Superior temporal gyrus (tissue), 1 donor: ENCODE results near the gene SETDB1.

ENCODE experiments used
- DNase-seq: peaks from one replicate; pipeline ENCODE4 v3.0.0-alpha.2; 2016; ENCODE audit errors: extremely low spot score

SETDB1 gene

DNA sequence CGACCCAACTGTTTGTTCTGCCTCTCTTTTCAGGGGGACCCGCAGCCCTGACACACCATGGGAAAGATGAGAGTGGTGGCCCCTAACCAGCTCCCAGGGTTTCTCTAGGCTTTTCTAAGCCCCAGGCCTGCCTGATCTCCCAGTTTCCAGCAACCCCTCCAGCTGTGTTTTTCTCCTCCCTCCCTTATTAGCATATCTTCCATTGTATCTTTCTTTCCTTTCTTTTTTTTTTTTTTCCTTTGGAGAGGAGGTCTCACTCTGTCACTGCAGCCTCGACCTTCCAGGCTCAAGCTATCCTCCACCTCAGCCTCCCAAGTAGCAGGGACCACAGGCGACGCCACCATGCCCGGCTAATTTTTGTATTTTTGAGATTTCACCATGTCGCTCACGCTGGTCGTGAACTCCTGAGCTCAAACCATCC, 50.2 kb downstream of the SETDB1 start:
- DNase-seq, result no peak

DNA sequence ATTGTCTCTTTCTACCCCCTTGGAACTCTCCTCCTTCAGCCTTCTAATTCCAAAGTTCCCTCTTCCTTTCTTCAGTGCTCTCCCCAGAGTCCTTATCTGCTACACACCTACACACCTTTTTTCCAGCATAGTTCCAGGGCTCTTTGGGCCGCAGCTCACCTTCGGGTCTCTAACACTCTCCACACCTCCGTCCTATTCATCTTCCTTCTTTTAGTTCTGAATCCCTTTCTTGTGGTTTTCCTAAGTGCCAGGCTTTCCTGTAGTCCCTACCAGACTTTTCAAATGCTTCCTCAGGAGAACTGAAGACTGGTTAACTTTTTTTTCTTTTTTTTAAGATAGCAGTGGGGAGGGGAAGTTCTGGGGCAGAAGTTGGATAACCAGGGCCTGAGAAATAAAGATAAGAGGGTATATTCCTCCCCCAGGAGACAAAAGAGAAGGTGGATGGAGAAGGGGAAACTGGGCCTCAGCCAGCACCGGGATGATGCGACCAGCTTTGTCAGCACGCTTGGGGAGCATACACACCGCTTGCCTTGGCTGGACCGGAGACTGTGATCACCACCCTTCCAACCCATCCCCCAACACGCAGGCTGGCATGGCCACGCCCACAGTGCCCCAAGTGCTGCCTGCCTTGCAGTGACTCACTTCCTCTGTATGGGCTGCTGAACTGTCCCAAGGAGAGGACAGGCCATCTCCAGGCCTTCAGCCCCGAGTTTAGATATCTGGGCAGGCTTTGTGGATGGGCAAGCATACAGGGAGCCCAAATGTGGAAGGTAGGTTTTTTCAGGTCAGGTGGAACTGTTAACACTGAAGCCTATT, 50.9 kb downstream of the SETDB1 start:
- DNase-seq, result peak; percentile 80

DNA sequence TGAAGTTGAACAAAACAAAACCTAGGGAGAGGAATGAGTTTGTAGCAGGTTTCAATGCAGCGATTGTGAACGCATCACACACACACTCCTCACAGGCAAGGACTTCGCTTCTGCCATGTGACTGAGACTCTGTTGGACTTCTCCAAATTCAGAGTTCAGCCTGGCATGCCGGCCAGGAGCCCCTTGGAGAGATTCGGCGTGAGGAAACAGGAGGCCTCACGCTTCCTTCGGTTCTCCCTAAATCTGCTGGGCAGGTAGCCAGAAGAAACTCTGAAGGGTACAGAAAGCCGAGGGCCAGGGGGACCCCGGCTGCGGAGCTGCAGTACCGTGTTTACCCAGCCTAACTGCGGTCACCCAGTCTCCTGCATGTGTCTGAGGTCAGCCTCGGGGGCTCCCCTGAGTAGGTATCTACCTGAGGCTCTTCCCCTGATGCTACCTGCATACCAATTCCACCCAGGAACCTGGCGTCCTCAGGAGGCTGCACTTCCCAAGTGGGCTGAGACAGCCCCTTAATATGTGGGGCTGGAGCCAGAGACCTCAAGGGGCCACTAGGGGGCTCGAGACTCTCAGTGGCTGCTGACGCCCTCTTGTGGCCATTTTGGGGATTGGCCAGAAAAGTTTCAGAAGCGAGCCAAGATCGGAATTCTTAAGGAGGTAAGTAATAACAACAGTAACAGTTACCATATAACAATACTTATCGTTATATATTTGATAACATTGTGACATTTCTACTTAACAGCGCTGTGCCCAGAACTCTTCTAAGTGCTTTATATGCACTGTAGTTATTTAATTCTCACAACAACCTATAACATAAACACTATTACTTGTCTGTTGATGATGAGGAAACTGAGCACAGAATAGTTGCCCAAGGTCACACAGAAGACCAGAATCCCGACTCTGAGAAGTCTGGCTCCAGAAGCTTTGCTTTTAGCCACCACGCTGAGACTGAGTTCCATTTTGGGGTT, 53.2 kb downstream of the SETDB1 start:
- peak; percentile 98 for DNase-seq

DNA sequence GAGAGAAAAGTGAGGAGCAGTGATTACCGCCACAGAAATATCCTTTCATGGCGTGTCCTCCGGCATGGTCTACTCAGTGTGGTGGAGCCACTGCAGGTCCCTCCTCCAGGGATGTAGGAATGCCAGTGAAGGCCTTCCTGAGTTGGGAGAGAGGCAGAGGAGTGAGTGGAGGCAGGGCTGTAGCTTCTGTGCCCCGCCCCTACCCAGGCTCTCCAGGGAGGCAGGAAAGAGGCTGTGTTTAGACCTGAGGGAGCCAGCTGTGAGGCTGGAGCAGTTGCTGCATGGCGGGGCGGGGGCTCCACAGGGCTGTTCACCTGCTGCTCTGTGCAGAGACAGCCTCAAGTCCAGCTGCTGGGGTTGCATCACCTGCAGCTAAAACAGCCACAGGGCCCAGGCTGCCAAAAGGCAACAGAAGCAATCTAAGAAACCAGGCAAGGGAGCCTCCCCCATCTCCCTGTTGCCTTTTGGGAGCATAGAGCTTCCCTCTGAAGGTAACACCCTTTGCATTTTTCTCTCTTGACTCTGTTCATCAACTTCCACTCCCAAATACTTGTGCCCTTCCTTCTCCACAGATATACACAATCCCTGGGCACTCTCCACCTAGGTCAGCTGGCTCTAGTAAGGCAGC, 55.1 kb downstream of the SETDB1 start:
- DNase-seq, result no peak

DNA sequence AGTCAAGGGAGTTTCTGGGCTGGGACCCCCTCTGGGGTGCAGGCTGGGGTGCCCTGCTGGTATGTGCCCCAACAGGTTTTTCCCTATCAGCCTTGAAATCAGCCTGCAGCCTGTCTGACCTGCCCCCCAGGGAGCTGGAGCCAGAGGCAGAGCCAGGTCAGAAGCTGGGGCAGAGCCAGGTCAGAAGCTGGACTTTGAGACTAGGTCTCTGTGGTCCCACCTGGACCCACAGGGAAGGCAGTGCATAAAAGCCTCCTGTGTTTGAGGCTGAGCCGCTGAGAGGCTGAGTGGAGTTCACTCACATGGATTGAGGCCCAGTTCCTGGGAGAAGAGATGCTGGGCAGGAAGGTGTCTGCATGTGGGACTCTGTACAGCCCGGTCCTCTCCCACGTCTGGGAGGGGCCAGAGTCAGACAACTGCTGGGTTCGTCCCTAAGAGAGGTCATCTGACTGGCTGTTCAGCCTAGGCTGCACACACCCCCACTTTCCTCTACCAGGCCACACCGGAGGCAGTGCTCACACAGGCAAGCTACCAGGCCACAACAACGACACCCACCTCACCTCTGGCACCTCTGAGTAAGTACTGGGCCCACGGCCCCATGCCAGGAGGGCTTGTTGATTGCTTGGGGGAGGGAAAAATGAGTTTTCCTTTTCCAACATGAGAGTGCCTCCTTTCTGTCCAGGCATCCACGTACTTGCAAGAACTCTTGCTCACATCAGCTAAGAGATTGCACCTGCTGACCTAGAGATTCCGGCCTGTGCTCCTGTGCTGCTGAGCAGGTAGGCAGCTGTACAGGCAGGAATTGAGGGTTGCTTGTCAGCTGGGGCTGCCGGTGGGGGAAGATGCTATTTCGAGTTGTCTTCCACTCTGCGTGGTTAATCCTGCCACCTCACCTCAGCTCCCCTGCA, 55.9 kb downstream of the SETDB1 start, which contains the start of gene ANXA9:
Gene ANXA9 (plus strand): TSS at position 488 of the 908 bp plus-strand sequence. CDS start 814 bp downstream, outside the sequence.
- DNase-seq, result no peak

DNA sequence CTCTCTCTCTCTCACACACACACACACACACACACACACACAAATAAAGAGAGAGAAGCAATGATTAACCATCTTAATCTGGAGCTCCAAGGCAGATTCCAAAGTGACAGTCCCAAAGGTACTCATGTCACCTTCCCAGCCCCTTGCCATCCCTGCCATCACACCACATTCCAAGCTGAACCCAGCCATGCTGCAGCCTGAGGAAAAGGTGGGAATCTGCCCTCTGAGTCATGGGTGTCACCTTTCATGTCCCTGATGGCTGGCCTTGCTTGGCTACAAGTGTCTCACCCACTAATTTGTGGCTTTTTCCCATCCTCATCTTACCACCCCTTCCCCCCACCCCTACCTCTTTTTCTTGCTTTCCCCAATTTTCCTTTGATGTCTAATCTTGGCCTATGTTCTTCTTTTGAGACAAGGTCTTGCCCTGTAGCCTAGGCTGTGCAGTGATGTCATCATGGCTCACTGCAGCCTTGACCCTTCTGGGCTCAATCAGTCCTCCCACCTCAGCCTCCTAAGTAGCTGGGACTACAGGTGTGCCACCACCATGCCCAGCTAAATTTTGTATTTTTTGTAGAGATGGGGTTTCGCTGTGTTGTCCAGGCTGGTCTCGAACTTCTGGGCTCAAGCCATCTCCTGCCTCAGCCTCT, 59.1 kb downstream of the SETDB1 start:
- no peak for DNase-seq

DNA sequence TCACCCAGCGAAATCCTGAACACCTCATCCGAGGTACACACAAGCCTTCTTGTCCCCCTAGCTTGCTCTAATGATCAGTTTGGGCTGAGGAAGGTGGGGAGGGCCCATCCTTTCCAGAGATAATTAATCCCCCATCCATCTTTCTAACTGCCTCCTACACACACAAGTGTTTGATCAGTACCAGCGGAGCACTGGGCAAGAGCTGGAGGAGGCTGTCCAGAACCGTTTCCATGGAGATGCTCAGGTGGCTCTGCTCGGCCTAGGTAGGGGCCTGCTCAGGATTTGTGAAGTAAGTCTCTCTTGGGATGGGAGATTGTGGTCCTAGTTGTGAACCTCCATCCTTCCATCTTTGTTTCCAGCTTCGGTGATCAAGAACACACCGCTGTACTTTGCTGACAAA, 61.8 kb downstream of the SETDB1 start:
- no peak for DNase-seq

DNA sequence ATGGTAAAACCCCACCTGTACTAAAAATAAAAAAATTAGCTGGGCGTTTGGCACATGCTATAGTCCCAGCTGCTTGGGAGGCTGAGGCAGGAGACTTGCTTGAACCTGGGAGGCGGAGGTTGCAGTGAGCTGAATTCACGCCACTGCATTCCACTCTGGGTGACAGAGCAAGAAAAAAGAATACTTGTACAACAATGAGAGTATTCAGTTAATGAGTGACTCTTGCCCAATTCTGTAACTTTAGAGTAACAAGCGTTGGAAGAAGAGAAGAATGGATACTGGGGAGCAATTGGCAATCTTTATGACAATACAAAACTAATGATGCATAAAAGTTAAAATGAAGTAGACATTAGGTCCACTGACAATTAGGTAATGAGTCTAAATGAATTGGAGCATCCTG, 66.5 kb downstream of the SETDB1 start:
- no peak for DNase-seq

DNA sequence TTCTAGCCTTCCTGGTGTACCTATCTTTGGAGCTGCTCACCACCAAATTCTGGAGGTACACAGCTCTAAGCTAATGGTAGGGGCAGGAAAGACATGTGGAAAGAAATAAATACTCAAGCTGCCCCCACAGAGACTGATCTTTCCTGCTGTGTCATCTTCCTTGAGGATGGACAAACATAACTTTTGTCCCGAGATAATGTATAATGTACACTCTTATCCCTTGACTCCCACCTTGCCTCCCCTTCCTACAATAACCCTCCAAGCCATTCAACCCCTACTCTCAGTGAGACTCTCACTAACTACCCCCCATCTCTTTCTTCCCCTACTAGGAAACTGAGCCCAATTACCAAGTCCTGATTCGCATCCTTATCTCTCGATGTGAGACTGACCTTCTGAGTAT, 68.1 kb downstream of the SETDB1 start:
- no peak for DNase-seq

DNA sequence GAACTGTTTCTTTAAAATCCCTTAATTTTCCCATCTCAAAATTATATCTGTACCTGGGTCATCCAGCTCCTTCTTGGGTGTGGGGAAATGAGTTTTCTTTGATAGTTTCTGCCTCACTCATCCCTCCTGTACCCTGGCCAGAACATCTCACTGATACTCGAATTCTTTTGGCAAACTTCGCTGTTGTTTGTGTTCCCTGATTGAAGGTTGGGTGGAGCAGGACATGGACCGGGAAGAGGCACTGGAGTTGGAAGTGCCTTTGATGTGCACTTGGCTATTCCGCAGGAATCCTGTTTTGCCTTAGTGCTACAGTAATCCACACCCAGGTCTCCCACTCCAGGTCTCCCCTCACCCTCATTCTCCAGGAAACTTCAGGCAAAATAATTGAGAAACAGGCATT, 69.3 kb downstream of the SETDB1 start:
- DNase-seq, result no peak

DNA sequence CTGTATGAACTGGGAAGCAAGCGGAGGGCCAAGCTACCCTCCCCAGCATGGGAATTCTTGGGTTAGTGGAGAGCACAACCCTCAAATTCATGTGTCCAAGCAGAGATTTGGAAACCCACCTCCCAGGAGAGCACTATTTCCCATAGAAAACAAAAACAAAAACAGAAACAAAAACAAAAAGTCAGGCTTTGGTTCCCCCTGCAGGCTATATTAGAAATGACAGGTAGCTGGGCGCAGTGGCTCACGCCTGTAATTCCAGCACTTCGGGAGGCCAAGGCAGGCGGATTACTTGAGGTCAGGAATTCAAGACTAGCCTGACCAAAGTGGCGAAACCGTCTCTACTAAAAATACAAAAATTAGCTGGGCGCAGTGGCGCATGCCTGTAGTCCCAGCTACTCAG, 69.7 kb downstream of the SETDB1 start:
- DNase-seq, result peak; percentile 79

DNA sequence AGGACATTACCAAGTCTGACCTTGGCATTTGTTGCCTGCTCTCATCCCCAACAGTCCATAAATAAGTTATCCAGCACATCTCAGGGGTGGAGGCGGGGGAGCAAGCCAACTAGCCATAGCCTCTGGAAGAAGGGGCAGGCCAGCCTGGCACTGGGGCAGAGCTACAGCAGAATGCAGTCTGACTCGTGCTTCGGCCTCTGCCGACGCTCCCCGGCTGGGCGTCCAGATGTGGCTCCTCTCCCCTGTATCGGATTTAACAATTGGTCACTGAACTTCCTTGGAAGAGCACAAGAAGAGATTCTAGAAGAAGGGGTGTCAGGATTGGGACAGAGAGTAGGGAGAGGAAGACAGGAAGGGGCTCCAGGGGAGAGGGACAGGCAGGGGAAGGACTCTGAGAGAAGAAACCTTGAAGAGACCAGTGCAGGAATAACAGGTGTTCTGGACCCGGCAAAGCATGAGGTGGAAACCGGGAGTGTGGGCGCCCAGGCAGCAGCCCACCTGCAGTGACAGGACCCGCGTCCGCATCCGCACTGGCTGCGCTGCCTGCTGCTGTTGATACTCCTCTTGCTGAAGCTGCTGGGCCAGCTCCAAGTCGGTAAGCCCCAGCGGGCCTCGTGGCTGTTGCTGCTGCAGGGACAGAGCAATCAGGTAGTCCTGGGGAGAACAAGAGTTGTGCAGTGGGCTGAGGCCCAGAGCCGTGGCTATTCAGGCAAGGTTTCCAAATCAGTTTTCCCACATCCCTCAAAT, 71.1 kb downstream of the SETDB1 start:
- DNase-seq, result no peak

DNA sequence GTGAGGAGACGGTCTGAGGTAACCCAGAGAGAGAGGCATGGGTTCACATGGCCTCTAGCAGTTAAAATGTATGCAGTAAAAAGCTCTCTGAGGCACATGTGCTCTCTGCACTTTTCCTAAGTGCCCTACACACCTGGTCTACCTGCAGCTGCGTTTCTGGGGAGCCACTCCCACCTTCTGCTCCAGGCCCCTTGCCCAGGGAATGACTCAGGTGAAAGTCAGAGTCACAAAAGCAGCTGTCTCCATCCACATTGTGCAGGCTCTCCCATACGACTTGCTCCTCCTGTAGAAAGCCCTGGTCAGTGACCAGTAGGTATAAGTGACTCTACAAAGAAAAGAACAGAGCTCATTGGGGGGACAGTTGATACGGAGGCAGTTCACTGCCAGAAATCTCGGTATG, 71.8 kb downstream of the SETDB1 start:
- no peak for DNase-seq

DNA sequence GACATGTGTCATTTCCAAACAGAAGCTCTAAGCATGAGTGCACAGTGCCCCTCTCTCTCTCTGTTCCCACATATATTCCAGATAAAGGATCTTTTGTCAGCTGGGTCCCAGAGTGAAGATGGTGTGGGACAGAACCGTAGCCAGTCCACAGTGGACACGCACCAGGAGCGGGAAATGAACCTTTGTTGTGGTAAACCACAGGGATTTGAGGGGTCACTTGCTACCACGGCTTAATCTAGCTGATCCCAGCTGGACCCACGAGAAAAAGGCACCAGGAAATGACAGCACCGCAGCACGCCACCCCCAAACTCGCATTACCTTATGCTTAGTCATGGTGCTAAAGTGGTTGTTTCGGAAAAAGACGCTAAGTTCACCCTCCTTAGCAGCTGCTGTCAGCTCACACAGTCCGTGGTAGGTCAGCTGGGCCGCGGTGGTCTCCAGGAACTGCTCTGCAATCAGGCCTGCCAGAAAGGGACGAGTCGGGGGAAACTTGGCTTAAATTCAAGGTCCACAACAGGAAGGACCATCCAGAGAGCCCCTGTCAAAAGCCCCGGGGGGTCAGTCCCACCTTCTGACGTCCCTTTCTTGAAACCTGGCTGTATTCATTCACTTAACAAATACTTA, 73.0 kb downstream of the SETDB1 start:
- DNase-seq, result peak; percentile 76

DNA sequence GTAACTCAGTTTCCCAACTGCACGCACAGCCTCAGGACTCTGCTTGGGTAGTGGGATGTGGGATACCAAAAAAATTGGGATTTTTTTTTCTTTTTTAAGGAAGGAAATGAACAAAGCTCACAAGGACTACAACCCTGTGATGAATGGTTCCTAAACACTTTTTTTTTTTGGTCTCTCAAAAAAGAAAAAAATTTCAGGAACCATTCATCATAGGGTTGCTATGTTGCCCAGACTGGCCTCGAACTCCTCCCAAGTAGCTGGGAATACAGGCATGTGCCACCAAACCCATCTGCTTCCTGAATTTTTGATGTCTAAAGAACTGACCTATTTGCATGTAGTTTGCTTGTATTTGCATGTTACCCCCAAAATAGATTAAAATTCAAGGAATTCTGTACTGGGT, 73.8 kb downstream of the SETDB1 start:
- DNase-seq, result no peak

DNA sequence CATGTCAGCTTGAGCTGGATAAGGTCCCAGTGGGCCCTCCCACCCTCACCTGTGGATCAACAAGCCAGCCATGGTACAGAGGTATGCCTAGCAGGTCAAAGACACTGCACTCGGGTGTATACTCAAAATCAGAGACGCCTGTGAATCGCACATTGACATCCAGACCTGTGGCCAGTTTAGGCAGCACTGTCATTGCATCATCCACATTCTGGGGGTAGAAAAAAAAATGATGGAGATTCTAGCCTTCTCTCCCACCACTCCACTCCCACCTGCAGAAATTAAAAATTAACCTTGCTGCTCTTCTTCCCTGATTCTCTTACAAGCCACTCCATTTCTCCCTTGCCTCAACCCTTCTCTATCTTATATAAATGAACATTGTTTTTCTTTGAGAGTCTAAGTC, 74.2 kb downstream of the SETDB1 start:
- no peak for DNase-seq

DNA sequence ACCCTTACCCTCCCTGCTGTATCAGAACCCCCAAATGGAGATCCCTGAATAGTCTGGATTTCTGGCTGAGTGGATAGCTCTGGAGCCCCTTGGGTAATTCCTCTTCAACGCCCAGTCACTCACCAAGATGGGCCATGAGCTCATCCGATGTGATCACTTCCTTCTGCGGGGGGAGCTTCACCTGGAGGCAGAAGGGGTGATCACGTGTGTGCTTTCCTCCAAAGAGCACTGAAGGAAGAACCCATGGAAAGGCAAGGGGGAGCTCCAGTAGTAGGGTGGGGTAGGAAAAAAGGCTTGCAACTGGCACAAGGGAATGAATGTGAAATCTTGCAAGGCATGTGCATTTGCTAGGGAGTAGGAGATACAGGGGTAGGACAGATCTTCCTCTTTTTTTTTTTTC, 75.4 kb downstream of the SETDB1 start:
- DNase-seq, result no peak

DNA sequence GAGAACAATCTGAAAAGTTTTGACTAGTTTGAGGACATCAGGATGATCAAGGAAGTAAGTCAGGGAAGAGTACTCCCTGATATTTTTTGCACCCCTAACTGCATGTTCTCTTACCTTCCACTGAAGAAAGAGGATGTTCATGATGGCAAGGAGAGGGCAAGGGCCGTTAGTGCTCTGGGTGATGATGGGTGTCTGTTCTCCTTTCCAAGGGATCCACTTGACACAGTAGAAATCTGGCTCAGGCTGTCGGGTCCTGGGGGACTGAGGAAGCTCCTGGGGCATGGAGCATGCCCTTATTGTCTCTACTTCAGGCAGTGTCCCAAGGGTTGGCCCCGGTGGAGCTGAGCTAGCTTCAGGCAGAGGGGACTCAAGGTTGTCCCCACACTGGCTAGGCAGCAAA, 75.9 kb downstream of the SETDB1 start:
- DNase-seq, result no peak

DNA sequence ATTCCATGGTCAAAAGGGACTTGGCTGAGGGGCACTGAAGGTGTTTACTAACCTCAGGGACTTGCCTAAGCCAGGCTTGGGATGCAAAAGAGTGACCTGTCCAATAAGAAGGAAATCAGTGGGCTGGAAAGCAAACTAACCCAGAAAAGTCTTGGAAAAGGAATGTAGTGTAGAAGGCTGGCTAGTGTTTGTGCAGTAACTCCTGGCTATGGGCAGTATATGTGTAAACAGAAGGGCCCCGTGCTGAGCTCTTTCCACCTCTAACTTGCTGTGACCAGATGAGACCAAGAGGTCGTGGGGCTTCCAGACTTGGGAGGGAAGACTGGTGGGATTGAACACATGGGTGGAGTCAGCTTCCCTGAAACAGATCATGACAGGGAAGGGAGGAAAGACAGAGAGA, 76.4 kb downstream of the SETDB1 start:
- DNase-seq, result no peak
